ENCODE results near the gene TNRC6A. TPM values are rescaled to one million over a fixed set of nuclear protein-coding genes. Genes with fewer than 3 reads are reported as not detected.
A peak's percentile ranks its signal among the peaks of the same experiment; 100 is the strongest.

Gene TNRC6A
- total and polyA plus RNA-seq, 9 of the 15 experiments (the other 6 are each of a cell fraction or from before 2014, with no cell fraction given), result 3.4 to 32.1 (median 26.6) TPM

DNA sequence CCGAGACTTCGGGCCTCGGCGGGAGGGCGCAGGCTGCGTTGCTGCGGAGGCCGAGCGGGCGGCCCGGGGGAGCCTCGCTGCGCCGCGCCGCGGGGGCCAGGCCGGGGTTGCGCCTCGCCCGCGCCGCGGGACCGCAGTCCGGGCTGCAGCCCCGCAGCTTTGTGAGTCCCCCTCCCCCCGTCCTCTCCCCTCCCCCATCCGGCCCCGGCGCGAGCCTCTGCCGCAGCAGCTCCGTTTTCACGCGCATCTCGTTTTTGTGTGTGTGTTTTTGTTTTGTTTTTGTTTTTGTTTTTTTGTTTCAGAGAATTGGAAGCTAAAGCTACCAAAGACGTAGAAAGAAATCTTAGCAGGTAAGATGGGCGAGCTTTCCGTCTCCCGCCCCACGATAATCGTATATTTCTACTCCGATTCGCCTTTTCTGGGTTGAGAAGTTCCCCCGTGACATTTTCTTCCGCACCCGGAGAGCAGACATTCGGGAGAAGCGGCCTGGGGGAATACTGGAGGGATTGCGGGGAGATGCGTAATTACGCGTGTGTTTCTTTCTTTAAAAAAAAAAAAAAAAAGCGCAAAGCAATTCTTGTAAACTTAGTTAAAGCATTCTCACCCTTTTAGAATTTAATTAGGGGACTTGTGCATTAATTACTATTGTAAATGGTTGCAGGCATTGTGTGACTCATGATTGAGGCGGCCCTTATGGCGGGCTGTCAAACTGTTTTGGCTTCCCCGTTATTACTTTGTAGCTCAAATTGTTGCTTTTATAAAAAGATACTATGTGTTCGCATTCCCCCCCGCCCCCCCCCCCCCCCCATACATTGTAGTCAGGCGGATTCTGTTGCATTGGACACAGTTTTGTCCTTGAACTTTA, 732 bp downstream of the TNRC6A start (continued):
- TF ChIP-seq ZBTB7A (IDR thresholded peaks at IDR 0.05; ENCODE audit: borderline replicate concordance, control insufficient read depth, low read depth, low read length) (peak; percentile 4; the same call in 1 of the 2 replicates), NR2C2 (CRISPR knock-in tag; IDR thresholded peaks at IDR 0.05) (no peak), NR2C2 (tag; IDR thresholded peaks at IDR 0.05) (peak; percentile 92; the same call in 1 of the 2 replicates), POLR2B (IDR thresholded peaks at IDR 0.05; ENCODE audit: low read depth, partially characterized antibody) (no peak), CBX8 (IDR thresholded peaks at IDR 0.05; ENCODE audit: borderline replicate concordance, extremely low read depth, low read depth, low read length, poor library complexity, severe bottlenecking) (no peak), ZNF184 (CRISPR knock-in tag; IDR thresholded peaks at IDR 0.05) (no peak), SRSF3 (IDR thresholded peaks at IDR 0.05; ENCODE audit: insufficient read depth, low read length) (no peak), SNIP1 (IDR thresholded peaks at IDR 0.05; ENCODE audit: low read depth) (0 out of 2 replicates have a peak, but pooled peaks have one; percentile 39), ETV6 (IDR thresholded peaks at IDR 0.05; ENCODE audit: borderline replicate concordance in 1 of 2, low read depth in 2 of 2, low read length in 1 of 2) (no peak), ETV6 (CRISPR knock-in tag; IDR thresholded peaks at IDR 0.05; ENCODE audit: borderline replicate concordance) (no peak), CBX5 (IDR thresholded peaks at IDR 0.05; ENCODE audit: borderline replicate concordance, low read depth) (no peak), NCOR1 (IDR thresholded peaks at IDR 0.05) (no peak), MIER1 (IDR thresholded peaks at IDR 0.05; ENCODE audit: low read depth) (0 out of 2 replicates have a peak, but pooled peaks have one; percentile 39), CHD1 (IDR thresholded peaks at IDR 0.05; ENCODE audit: low read length) (peak; percentile 5)
- TF ChIP-seq, protein P1, sequence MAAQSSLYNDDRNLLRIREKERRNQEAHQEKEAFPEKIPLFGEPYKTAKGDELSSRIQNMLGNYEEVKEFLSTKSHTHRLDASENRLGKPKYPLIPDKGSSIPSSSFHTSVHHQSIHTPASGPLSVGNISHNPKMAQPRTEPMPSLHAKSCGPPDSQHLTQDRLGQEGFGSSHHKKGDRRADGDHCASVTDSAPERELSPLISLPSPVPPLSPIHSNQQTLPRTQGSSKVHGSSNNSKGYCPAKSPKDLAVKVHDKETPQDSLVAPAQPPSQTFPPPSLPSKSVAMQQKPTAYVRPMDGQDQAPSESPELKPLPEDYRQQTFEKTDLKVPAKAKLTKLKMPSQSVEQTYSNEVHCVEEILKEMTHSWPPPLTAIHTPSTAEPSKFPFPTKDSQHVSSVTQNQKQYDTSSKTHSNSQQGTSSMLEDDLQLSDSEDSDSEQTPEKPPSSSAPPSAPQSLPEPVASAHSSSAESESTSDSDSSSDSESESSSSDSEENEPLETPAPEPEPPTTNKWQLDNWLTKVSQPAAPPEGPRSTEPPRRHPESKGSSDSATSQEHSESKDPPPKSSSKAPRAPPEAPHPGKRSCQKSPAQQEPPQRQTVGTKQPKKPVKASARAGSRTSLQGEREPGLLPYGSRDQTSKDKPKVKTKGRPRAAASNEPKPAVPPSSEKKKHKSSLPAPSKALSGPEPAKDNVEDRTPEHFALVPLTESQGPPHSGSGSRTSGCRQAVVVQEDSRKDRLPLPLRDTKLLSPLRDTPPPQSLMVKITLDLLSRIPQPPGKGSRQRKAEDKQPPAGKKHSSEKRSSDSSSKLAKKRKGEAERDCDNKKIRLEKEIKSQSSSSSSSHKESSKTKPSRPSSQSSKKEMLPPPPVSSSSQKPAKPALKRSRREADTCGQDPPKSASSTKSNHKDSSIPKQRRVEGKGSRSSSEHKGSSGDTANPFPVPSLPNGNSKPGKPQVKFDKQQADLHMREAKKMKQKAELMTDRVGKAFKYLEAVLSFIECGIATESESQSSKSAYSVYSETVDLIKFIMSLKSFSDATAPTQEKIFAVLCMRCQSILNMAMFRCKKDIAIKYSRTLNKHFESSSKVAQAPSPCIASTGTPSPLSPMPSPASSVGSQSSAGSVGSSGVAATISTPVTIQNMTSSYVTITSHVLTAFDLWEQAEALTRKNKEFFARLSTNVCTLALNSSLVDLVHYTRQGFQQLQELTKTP (IDR thresholded peaks at IDR 0.05; ENCODE audit: low read depth in 1 of 2, partially characterized antibody in 2 of 2), result peak in 1 of 2 experiments; percentile 69
- TF ChIP-seq, protein P2, sequence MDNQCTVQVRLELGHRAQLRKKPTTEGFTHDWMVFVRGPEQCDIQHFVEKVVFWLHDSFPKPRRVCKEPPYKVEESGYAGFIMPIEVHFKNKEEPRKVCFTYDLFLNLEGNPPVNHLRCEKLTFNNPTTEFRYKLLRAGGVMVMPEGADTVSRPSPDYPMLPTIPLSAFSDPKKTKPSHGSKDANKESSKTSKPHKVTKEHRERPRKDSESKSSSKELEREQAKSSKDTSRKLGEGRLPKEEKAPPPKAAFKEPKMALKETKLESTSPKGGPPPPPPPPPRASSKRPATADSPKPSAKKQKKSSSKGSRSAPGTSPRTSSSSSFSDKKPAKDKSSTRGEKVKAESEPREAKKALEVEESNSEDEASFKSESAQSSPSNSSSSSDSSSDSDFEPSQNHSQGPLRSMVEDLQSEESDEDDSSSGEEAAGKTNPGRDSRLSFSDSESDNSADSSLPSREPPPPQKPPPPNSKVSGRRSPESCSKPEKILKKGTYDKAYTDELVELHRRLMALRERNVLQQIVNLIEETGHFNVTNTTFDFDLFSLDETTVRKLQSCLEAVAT (IDR thresholded peaks at IDR 0.05), result 0 out of 4 replicates have a peak, but pooled peaks of 1 of the 2 experiments have one; percentile 24
- TF ChIP-seq, protein P3, sequence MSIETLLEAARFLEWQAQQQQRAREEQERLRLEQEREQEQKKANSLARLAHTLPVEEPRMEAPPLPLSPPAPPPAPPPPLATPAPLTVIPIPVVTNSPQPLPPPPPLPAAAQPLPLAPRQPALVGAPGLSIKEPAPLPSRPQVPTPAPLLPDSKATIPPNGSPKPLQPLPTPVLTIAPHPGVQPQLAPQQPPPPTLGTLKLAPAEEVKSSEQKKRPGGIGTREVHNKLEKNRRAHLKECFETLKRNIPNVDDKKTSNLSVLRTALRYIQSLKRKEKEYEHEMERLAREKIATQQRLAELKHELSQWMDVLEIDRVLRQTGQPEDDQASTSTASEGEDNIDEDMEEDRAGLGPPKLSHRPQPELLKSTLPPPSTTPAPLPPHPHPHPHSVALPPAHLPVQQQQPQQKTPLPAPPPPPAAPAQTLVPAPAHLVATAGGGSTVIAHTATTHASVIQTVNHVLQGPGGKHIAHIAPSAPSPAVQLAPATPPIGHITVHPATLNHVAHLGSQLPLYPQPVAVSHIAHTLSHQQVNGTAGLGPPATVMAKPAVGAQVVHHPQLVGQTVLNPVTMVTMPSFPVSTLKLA (conservative IDR thresholded peaks at IDR 0.05), result 0 out of 4 replicates have a peak, but pooled peaks of 1 of the 2 experiments have one; percentile 17
